PC-3 (cell line): ENCODE data around the gene CDC42SE2. TPM values are rescaled to one million over a fixed set of nuclear protein-coding genes. Genes with fewer than 3 reads are reported as not detected.

Experiments
- ATAC-seq: fragments of 200-7000 bp; cut with Tn5 transposase; 2 replicates; pipeline ENCODE4 v1.9.1; 2020; ENCODE audit warnings: mild to moderate bottlenecking, moderate library complexity
- BruUV-seq: library from RNA; stranded (reverse); fragments of 400-500 nt; replicated peaks from 2 replicates; lab custom pipeline; 2021; lab: Mats Ljungman, UMichigan
- CTCF ChIA-PET: fragments of 300-600 bp; sonication (Branson Sonifier 250); formaldehyde crosslinking; loops from one replicate; lab custom pipeline; 2022; ENCODE audit warnings: antibody characterized with exemption; lab: Charles Lee
- POLR2A ChIA-PET: fragments of 300-600 bp; sonication (Branson Sonifier 250); formaldehyde crosslinking; loops from one replicate; lab custom pipeline; 2022; ENCODE audit warnings: antibody characterized with exemption; ENCODE audit not compliant: unreplicated experiment; lab: Charles Lee
- DNase-seq: peaks from one replicate; pipeline ENCODE4 v3.0.0-alpha.2; 2015
- H2AFZ ChIP-seq: fragments of 300-600 bp; sonication (generic); 2 replicates; pipeline ENCODE4 v1.6.0; 2016; ENCODE audit warnings: antibody characterized with exemption, low read length
- H3F3A ChIP-seq: fragments of 300-600 bp; sonication (generic); one replicate; pipeline ENCODE4 v1.6.0; 2017; ENCODE audit warnings: antibody characterized with exemption, low read length, control low read depth, mild to moderate bottlenecking; ENCODE audit not compliant: unreplicated experiment
- H3K27ac ChIP-seq: fragments of 300-600 bp; sonication (generic); 2 replicates; pipeline ENCODE4 v1.5.1; 2016; ENCODE audit warnings: mild to moderate bottlenecking, low read length
- H3K27me3 ChIP-seq: fragments of 300-600 bp; sonication (generic); 2 replicates; pipeline ENCODE4 v1.6.1; 2016; ENCODE audit warnings: low read length, mixed read lengths
- H3K36me3 ChIP-seq: fragments of 300-600 bp; sonication (generic); 2 replicates; pipeline ENCODE4 v1.6.1; 2016; ENCODE audit warnings: low read depth, mixed run types, low read length, mixed read lengths
- H3K4me1 ChIP-seq: fragments of 300-600 bp; sonication (generic); 2 replicates; pipeline ENCODE4 v1.5.1; 2016; ENCODE audit warnings: low read length; ENCODE audit not compliant: insufficient read depth
- H3K4me2 ChIP-seq: fragments of 300-600 bp; sonication (generic); 2 replicates; pipeline ENCODE4 v1.6.0; 2016; ENCODE audit warnings: low read length
- H3K4me3 ChIP-seq: fragments of 300-600 bp; sonication (generic); 2 replicates; pipeline ENCODE4 v1.5.1; 2016; ENCODE audit warnings: mild to moderate bottlenecking, low read length, mixed read lengths
- H3K79me2 ChIP-seq: fragments of 300-600 bp; sonication (generic); 2 replicates; pipeline ENCODE4 v1.6.1; 2017; ENCODE audit warnings: low read length, mixed read lengths
- H3K9ac ChIP-seq: fragments of 300-600 bp; sonication (generic); 2 replicates; pipeline ENCODE4 v1.6.0; 2016; ENCODE audit warnings: mild to moderate bottlenecking, low read length
- H3K9me2 ChIP-seq: fragments of 300-600 bp; sonication (generic); replicated peaks from 2 replicates; pipeline ENCODE4 v1.6.1; 2016; ENCODE audit warnings: mixed run types, low read length, mixed read lengths
- H3K9me3 ChIP-seq: fragments of 300-600 bp; sonication (generic); 2 replicates; pipeline ENCODE4 v1.6.1; 2016; ENCODE audit warnings: low read length, mixed read lengths
- H4K20me1 ChIP-seq: fragments of 300-600 bp; sonication (generic); 2 replicates; pipeline ENCODE4 v1.6.1; 2016; ENCODE audit warnings: low read length, mixed read lengths
- CTCF ChIP-seq: fragments of 300-600 bp; sonication (generic); conservative IDR thresholded peaks from 2 replicates; pipeline ENCODE4 v1.5.1; 2017; ENCODE audit warnings: antibody characterized with exemption, low read depth, mild to moderate bottlenecking, low read length
- EZH2 ChIP-seq: fragments of 300-600 bp; sonication (generic); IDR thresholded peaks from one replicate; pipeline ENCODE4 v1.6.1; 2017; ENCODE audit warnings: antibody characterized with exemption, mild to moderate bottlenecking, low read length; ENCODE audit not compliant: unreplicated experiment
- EZH2phosphoT487 ChIP-seq: fragments of 300-600 bp; sonication (generic); IDR thresholded peaks from 2 replicates; pipeline ENCODE4 v1.6.1; 2018; ENCODE audit warnings: mild to moderate bottlenecking, antibody characterized with exemption, low read length, borderline replicate concordance
- intact Hi-C: fragments of 100-400 bp; cut with micrococcal nuclease; formaldehyde crosslinking; loops from 2 replicates; pipeline ENCODE4 v1.9.0; 2023
- total RNA-seq: library from RNA; depleted of rRNA; stranded (reverse); fragments of >200 nt; gene quantifications from 2 replicates; pipeline ENCODE4 v1.2.3, GENCODE V29; 2014

CDC42SE2 gene
- total RNA-seq, 1 experiment from 2014 or later, result 13.3 TPM

GRCh38 chr5:131367219-131367860 lies 103.5 kb downstream of the CDC42SE2 start:
- H3K4me3 ChIP-seq, result no peak overlapping the region
- no peaks in the 10 kb centered on the region for H4K20me1 ChIP-seq
- H3K36me3 ChIP-seq, result no peaks in the 10 kb centered on the region
- H3K9me3 ChIP-seq, result no peaks in the 10 kb centered on the region
- ATAC-seq (no peak), DNase-seq (no peak)
- intact Hi-C loops, result no loop called here
- no peak overlapping the region for H3K27ac ChIP-seq
- no peak overlapping the region for H3K9ac ChIP-seq
- H3K9me2 ChIP-seq, result no peaks in the 10 kb centered on the region
- no peaks in the 10 kb centered on the region for H3K4me1 ChIP-seq
- no TSS peak for BruUV-seq
- H2AFZ ChIP-seq, result no peak overlapping the region
- POLR2A ChIA-PET, result no interaction called here
- CTCF ChIA-PET, result no interaction called here
- no peaks in the 10 kb centered on the region for H3K79me2 ChIP-seq
- H3K4me2 ChIP-seq, result no peak overlapping the region
- H3F3A ChIP-seq, result no peaks in the 10 kb centered on the region
- TF ChIP-seq EZH2 (no peak), EZH2phosphoT487 (no peak), CTCF (no peak)
- H3K27me3 ChIP-seq, result no peaks in the 10 kb centered on the region

GRCh38 chr5:131368866-131369265 lies 105.0 kb downstream of the CDC42SE2 start:
- Histone ChIP-seq H3K4me2 (no peak overlapping the region), H3K4me3 (no peak overlapping the region), H3K9me3 (no peaks in the 10 kb centered on the region), H3K79me2 (no peaks in the 10 kb centered on the region), H3F3A (no peaks in the 10 kb centered on the region), H3K27me3 (no peaks in the 10 kb centered on the region), H2AFZ (no peak overlapping the region), H3K9ac (no peak overlapping the region), H3K36me3 (no peaks in the 10 kb centered on the region), H4K20me1 (no peaks in the 10 kb centered on the region), H3K4me1 (no peaks in the 10 kb centered on the region), H3K9me2 (no peaks in the 10 kb centered on the region), H3K27ac (no peak overlapping the region)
- no peak for ATAC-seq
- TF ChIP-seq CTCF, result no peak
- TF ChIP-seq EZH2, result no peak
- TF ChIP-seq EZH2phosphoT487, result no peak
- DNase-seq, result no peak
- BruUV-seq, result no TSS peak
- intact Hi-C loops, result no loop called here
- CTCF ChIA-PET, result no interaction called here
- POLR2A ChIA-PET, result no interaction called here

GRCh38 chr5:131369558-131369957 lies 105.7 kb downstream of the CDC42SE2 start:
- no peak for ATAC-seq
- H3K36me3 ChIP-seq, result no peaks in the 10 kb centered on the region
- H3K9me2 ChIP-seq, result no peaks in the 10 kb centered on the region
- no TSS peak for BruUV-seq
- H3K27ac ChIP-seq, result no peak overlapping the region
- intact Hi-C loops, result no loop called here
- DNase-seq, result no peak
- no peak overlapping the region for H2AFZ ChIP-seq
- ChIA-PET POLR2A (no interaction called here), CTCF (no interaction called here)
- H3K27me3 ChIP-seq, result no peaks in the 10 kb centered on the region
- TF ChIP-seq CTCF, result no peak
- no peak for TF ChIP-seq EZH2phosphoT487
- TF ChIP-seq EZH2, result no peak
- H3K9me3 ChIP-seq, result no peaks in the 10 kb centered on the region
- no peak overlapping the region for H3K9ac ChIP-seq
- no peaks in the 10 kb centered on the region for H3K79me2 ChIP-seq
- H3K4me3 ChIP-seq, result no peak overlapping the region
- H3K4me1 ChIP-seq, result no peaks in the 10 kb centered on the region
- no peak overlapping the region for H3K4me2 ChIP-seq
- H4K20me1 ChIP-seq, result no peaks in the 10 kb centered on the region
- H3F3A ChIP-seq, result no peaks in the 10 kb centered on the region
